Natural killer cell (primary cell): ENCODE measurements around the gene LETM1. TPM values are rescaled to one million over a fixed set of nuclear protein-coding genes. Genes with fewer than 3 reads are reported as not detected.

Source experiments
- ATAC-seq, 3 donors: fragments of 150-1000 bp in 2 of 3; fragments of 200-7000 bp in 1 of 3; cut with Tn5 transposase; 1 replicate in 1 of 3; 2 replicates in 2 of 3; pipeline ENCODE4 v1.10.0; 2021; ENCODE audit warnings: mild to moderate bottlenecking in 2 of 3, moderate library complexity in 2 of 3
- DNase-seq, 2 donors: peaks; one replicate each; pipeline versions ENCODE4 v3.0.0 to v3.0.0-alpha.2; 2013 to 2021; ENCODE audit warnings: mixed read lengths in 1 of 2
- H3K27ac ChIP-seq: one replicate; pipeline ENCODE4 v1.5.1; 2013; ENCODE audit warnings: mild to moderate bottlenecking, low read length
- H3K27me3 ChIP-seq: one replicate; pipeline ENCODE4 v1.6.1; 2013; ENCODE audit warnings: low read length; ENCODE audit not compliant: control insufficient read depth, insufficient read depth
- H3K36me3 ChIP-seq: one replicate; pipeline ENCODE4 v1.6.1; 2013; ENCODE audit warnings: low read length; ENCODE audit not compliant: control insufficient read depth, insufficient read depth
- H3K4me1 ChIP-seq: one replicate; pipeline ENCODE4 v1.6.1; 2013; ENCODE audit warnings: low read length; ENCODE audit not compliant: control insufficient read depth, insufficient read depth
- H3K4me3 ChIP-seq: one replicate; pipeline ENCODE4 v1.5.1; 2013; ENCODE audit warnings: low read length
- H3K9me3 ChIP-seq: one replicate; pipeline ENCODE4 v1.6.1; 2013; ENCODE audit warnings: low read length; ENCODE audit not compliant: control insufficient read depth, insufficient read depth
- H3K27ac Mint-ChIP-seq, 2 donors: one replicate each; pipeline ENCODE4 v1.8.0; 2022; ENCODE audit warnings: mild to moderate bottlenecking in 2 of 2, mixed read lengths in 2 of 2, moderate library complexity in 1 of 2
- H3K27me3 Mint-ChIP-seq, 2 donors: one replicate each; pipeline ENCODE4 v1.8.0; 2022; ENCODE audit warnings: low read depth in 2 of 2, mixed read lengths in 2 of 2
- H3K36me3 Mint-ChIP-seq: one replicate; pipeline ENCODE4 v1.8.0; 2022; ENCODE audit warnings: mixed read lengths
- H3K4me1 Mint-ChIP-seq, 2 donors: one replicate each; pipeline ENCODE4 v1.8.0; 2022; ENCODE audit warnings: mixed read lengths in 2 of 2
- H3K4me3 Mint-ChIP-seq: one replicate; pipeline ENCODE4 v1.8.0; 2022; ENCODE audit warnings: mild to moderate bottlenecking, moderate library complexity, mixed read lengths
- H3K9me3 Mint-ChIP-seq, 2 donors: one replicate each; pipeline ENCODE4 v1.8.0; 2022; ENCODE audit warnings: mixed read lengths in 2 of 2
- WGBS: methylation state at CpG from one replicate; pipeline ENCODE4 v1.1.7; 2013; ENCODE audit warnings: missing lambda C conversion rate; ENCODE audit not compliant: insufficient coverage; 5-methylcytosine and 5-hydroxymethylcytosine counted together
- intact Hi-C: fragments of 100-400 bp; cut with micrococcal nuclease; formaldehyde crosslinking; loops from one replicate; pipeline ENCODE4 v1.14.2; 2022
- total RNA-seq, 4 donors: library from RNA; stranded (reverse); fragments of 120-200 nt in 1 of 4; gene quantifications; one replicate each; pipeline versions ENCODE4 v1.2.3 to v1.2.4, GENCODE V29; 2013 to 2022
- TF ChIP-seq, protein P1 (sequence below): fragments of 200-600 bp; IDR thresholded peaks from one replicate; pipeline ENCODE4 v1.8.0; 2022; ENCODE audit warnings: antibody characterized with exemption

The LETM1 gene
- total RNA-seq, 3 donors from 2014 or later (not counting 1 experiment from before 2014, with no cell fraction given), result 40.4 to 56.5 (median 55.7) TPM

DNA sequence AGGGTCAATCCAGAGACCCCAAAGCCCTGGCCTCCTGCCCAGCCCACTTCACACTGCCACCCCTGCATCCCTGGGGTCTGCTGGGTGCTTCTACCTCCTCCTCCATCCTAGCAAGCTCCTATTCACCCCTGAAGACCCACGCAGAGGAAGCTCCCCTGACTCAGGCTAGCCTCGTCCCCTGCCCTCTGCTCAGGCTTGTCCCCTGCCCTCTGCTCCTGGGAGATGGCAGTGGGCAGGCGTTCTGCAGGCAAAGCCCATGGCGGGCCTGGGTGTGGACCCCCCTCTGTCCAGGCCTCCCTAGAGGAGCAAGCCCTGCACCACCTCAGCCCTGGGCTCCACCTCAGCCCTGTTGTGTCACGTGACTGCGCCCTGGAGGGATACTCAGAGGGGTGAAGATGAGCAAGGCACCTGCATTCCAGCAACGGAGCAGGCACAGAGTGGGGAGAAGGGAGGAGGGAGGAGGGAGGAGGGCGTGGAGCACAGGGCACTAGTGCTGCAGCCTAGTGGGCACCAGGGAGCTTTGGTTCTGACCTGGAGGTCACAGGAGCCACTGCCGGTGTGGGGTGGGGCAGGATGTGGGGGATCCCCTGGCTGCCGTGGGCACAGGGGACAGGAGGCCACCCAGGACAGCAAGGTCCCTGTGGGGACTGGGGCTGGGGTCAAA is 90.4 kb downstream of the LETM1 start:
- 77% methylated on average over 10 of the region's 10 CpGs for WGBS

DNA sequence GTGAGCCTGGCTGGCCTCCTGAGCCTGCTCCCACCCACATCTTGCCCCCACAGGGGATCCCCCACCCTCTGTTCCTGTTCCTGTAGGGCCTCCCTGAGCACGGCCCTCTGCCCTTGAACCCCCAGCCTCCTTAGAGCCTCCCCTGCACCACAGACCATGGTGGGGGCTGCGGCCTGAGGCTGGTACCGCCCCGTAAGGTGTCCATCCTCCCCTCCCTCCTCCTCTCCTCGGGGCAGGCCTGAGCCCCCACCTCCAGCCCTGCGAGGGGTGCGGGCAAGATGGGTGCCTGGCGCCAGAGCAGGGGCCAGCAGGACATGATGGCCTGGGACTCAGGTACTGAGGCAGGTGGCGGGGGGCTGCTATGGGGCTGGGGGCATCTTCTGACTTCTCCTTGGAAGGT is 91.3 kb downstream of the LETM1 start:
- no peak overlapping the region for H3K4me3 Mint-ChIP-seq
- DNase-seq, result no peak
- Histone ChIP-seq H3K27me3 (peaks cover 15% of the 10 kb centered on the region), H3K9me3 (no peaks in the 10 kb centered on the region), H3K4me1 (peaks cover 5% of the 10 kb centered on the region), H3K36me3 (no peaks in the 10 kb centered on the region), H3K4me3 (no peak overlapping the region), H3K27ac (no peak overlapping the region)
- WGBS, result 89% methylated on average over 9 of the region's 9 CpGs
- intact Hi-C loops, result no loop called here
- peaks cover 0 to 9% of the 10 kb centered on the region in 2 donors for H3K4me1 Mint-ChIP-seq
- no peaks in the 10 kb centered on the region for H3K9me3 Mint-ChIP-seq
- H3K27ac Mint-ChIP-seq, result no peak overlapping the region
- TF ChIP-seq, protein P1, sequence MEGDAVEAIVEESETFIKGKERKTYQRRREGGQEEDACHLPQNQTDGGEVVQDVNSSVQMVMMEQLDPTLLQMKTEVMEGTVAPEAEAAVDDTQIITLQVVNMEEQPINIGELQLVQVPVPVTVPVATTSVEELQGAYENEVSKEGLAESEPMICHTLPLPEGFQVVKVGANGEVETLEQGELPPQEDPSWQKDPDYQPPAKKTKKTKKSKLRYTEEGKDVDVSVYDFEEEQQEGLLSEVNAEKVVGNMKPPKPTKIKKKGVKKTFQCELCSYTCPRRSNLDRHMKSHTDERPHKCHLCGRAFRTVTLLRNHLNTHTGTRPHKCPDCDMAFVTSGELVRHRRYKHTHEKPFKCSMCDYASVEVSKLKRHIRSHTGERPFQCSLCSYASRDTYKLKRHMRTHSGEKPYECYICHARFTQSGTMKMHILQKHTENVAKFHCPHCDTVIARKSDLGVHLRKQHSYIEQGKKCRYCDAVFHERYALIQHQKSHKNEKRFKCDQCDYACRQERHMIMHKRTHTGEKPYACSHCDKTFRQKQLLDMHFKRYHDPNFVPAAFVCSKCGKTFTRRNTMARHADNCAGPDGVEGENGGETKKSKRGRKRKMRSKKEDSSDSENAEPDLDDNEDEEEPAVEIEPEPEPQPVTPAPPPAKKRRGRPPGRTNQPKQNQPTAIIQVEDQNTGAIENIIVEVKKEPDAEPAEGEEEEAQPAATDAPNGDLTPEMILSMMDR, result no peak
- peaks cover 7 to 25% of the 10 kb centered on the region in 2 donors for H3K27me3 Mint-ChIP-seq
- H3K36me3 Mint-ChIP-seq, result no peaks in the 10 kb centered on the region
- no peak for ATAC-seq

More for the DNA sequence above, 90.4 kb downstream of the LETM1 start:
- no peak overlapping the region for H3K4me3 Mint-ChIP-seq
- H3K9me3 Mint-ChIP-seq, result no peaks in the 10 kb centered on the region
- peaks cover 16% of the 10 kb centered on the region for H3K27me3 ChIP-seq
- TF ChIP-seq, protein P1, result no peak
- H3K27ac ChIP-seq, result no peak overlapping the region
- ATAC-seq (no peak), DNase-seq (no peak)
- peaks cover 0 to 9% of the 10 kb centered on the region in 2 donors for H3K4me1 Mint-ChIP-seq
- intact Hi-C loops, result no loop called here
- H3K27me3 Mint-ChIP-seq, result peaks cover 7 to 25% of the 10 kb centered on the region in 2 donors
- H3K4me1 ChIP-seq, result peaks cover 5% of the 10 kb centered on the region
- H3K27ac Mint-ChIP-seq, result no peak overlapping the region
- H3K9me3 ChIP-seq, result no peaks in the 10 kb centered on the region
- H3K4me3 ChIP-seq, result no peak overlapping the region
- no peaks in the 10 kb centered on the region for H3K36me3 ChIP-seq
- no peaks in the 10 kb centered on the region for H3K36me3 Mint-ChIP-seq

DNA sequence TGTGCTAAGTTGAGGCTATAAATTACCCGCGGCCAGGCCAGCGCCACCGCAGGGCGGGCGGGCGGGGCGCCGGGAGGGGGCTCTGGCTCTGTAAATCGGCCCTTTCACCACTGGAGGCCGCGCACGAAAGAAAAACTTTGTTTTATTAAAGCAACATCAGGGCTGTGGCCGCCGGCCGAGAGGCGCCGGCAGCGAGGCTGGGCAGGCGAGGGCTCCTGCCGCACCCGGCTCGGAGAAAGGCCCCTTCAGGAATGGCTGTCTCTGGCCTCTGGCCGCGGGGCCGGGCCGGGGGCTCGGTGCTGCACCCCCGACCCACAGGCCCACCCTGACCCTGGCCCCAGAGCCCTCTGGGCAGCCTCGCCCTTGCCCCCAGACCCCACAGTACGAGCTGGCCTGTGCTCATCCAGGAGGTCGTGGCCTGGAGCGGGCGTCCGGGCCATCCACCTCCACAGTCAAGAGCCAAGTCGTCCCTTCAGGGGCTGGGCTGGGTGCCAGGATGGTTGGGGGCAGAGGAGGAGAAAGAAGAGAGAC is 92.3 kb downstream of the LETM1 start:
- H3K36me3 Mint-ChIP-seq, result no peaks in the 10 kb centered on the region
- 17% methylated on average over 36 of the region's 36 CpGs for whole genome bisulfite sequencing
- peaks cover 4 to 23% of the 10 kb centered on the region in 2 donors for H3K27me3 Mint-ChIP-seq
- intact Hi-C loops, result no loop called here
- Histone ChIP-seq H3K4me1 (peaks cover 5% of the 10 kb centered on the region), H3K27me3 (peaks cover 11% of the 10 kb centered on the region), H3K36me3 (no peaks in the 10 kb centered on the region), H3K27ac (no peak overlapping the region), H3K9me3 (no peaks in the 10 kb centered on the region), H3K4me3 (no peak overlapping the region)
- TF ChIP-seq, protein P1, result no peak
- H3K4me3 Mint-ChIP-seq, result no peak overlapping the region
- no peaks in the 10 kb centered on the region for H3K9me3 Mint-ChIP-seq
- peak in 1 of 3 donors; percentile 45 for ATAC-seq
- H3K27ac Mint-ChIP-seq, result no peak overlapping the region
- DNase-seq, result no peak
- peaks cover 0 to 7% of the 10 kb centered on the region in 2 donors for H3K4me1 Mint-ChIP-seq
